HepG2 (cell line): Measurements from ENCODE around the gene FAM200B. TPM values are rescaled to one million over a fixed set of nuclear protein-coding genes. Genes with fewer than 3 reads are reported as not detected.

Experiments
- ATAC-seq: fragments of 200-7000 bp; cut with Tn5 transposase; 3 replicates; pipeline ENCODE4 v1.9.1; 2020; ENCODE audit warnings: mild to moderate bottlenecking, moderate library complexity
- BruUV-seq: library from RNA; stranded (reverse); fragments of 400-500 nt; replicated peaks from 2 replicates; lab custom pipeline; 2021; lab: Mats Ljungman, UMichigan
- CTCF ChIA-PET: fragments of 300-600 bp; formaldehyde crosslinking; extraction: SDS; loops from one replicate; lab custom pipeline; 2021; ENCODE audit warnings: low total read pairs, inconsistent platforms, low intra/inter-chr PET ratio; lab: Yijun Ruan, JAX
- POLR2A ChIA-PET: fragments of 350-600 bp; sonication (Branson Sonifier 250); formaldehyde crosslinking; loops from one replicate; lab custom pipeline; 2020; ENCODE audit warnings: antibody characterized with exemption, inconsistent platforms; lab: Yijun Ruan, JAX
- DNase-seq: peaks from one replicate; pipeline ENCODE4 v3.0.0-alpha.2; 2015; ENCODE audit warnings: low spot score
- FAIRE-seq: peaks from 3 replicates; lab custom pipeline; 2011; peaks lifted over from hg19 to GRCh38; lab: Jason Lieb, UNC
- H2AFZ ChIP-seq: one replicate; pipeline ENCODE4 v1.6.1; 2011; ENCODE audit warnings: low read length, inconsistent platforms
- H3K27ac ChIP-seq: fragments of 300-600 bp; 3 replicates; pipeline ENCODE4 v1.8.0; 2011; ENCODE audit warnings: mixed run types, mild to moderate bottlenecking, mixed read lengths, low read length, inconsistent platforms; ENCODE audit not compliant: insufficient read depth; ENCODE audit errors: extremely low read length
- H3K27me3 ChIP-seq, 2 experiments: fragments of 200-600 bp in 1 of 2; 2 replicates in 1 of 2; 3 replicates in 1 of 2; pipeline versions ENCODE4 v1.6.0 to v1.8.0; 2011; ENCODE audit warnings: low read length in 2 of 2, mild to moderate bottlenecking in 2 of 2, moderate library complexity in 2 of 2, inconsistent platforms in 1 of 2; ENCODE audit not compliant: insufficient read depth in 2 of 2, control insufficient read depth in 1 of 2
- H3K36me3 ChIP-seq, 2 experiments: fragments of 200-600 bp in 1 of 2; replicated peaks in 1 of 2; 2 replicates in 1 of 2; 3 replicates in 1 of 2; pipeline versions ENCODE4 v1.5.1 to v1.8.0; 2011; ENCODE audit warnings: low read length in 2 of 2, inconsistent platforms in 1 of 2; ENCODE audit not compliant: insufficient read depth in 2 of 2, control insufficient read depth in 1 of 2
- H3K4me1 ChIP-seq: 2 replicates; pipeline ENCODE4 v1.5.1; 2012; ENCODE audit warnings: low read length, inconsistent platforms; ENCODE audit not compliant: insufficient read depth
- H3K4me2 ChIP-seq: 2 replicates; pipeline ENCODE4 v1.6.0; 2011; ENCODE audit warnings: low read depth, low read length, inconsistent platforms
- H3K4me3 ChIP-seq, 3 experiments: fragments of 200-600 bp in 1 of 3; sonication (generic), shearing (Covaris generic) in 1 of 3; replicated peaks in 1 of 3; 2 replicates each; pipeline ENCODE4 v1.5.1; 2011 to 2016; ENCODE audit warnings: low read length in 3 of 3, inconsistent platforms in 2 of 3, low read depth in 2 of 3, mild to moderate bottlenecking in 2 of 3, control low read depth in 1 of 3, mixed read lengths in 1 of 3; ENCODE audit not compliant: insufficient read depth in 1 of 3
- H3K79me2 ChIP-seq: one replicate; pipeline ENCODE4 v1.6.1; 2011; ENCODE audit warnings: low read length, inconsistent platforms; ENCODE audit not compliant: insufficient read depth
- H3K9ac ChIP-seq: 2 replicates; pipeline ENCODE4 v1.6.0; 2011; ENCODE audit warnings: mild to moderate bottlenecking, low read depth, low read length, inconsistent platforms; ENCODE audit not compliant: insufficient read depth
- H3K9me3 ChIP-seq: 2 replicates; pipeline ENCODE4 v1.5.1; 2012; ENCODE audit warnings: mild to moderate bottlenecking, low read length
- H4K20me1 ChIP-seq: 2 replicates; pipeline ENCODE4 v1.6.0; 2011; ENCODE audit warnings: inconsistent platforms, mild to moderate bottlenecking, low read length, moderate library complexity; ENCODE audit not compliant: insufficient read depth
- JARID2 ChIP-seq: sonication (generic); formaldehyde crosslinking; IDR thresholded peaks from 2 replicates; pipeline ENCODE4 v1.8.1; 2023; ENCODE audit warnings: missing genetic modification reagents, inconsistent platforms; ENCODE audit not compliant: insufficient replicate concordance
- PITX1 ChIP-seq: sonication (generic); formaldehyde crosslinking; IDR thresholded peaks from 2 replicates; pipeline ENCODE4 v1.5.1; 2020; ENCODE audit warnings: mild to moderate bottlenecking, missing genetic modification reagents
- PLRG1 ChIP-seq: fragments of 450-650 bp; conservative IDR thresholded peaks from 2 replicates; pipeline ENCODE4 v1.6.1; 2016
- RFX1 ChIP-seq: fragments of 450-650 bp; IDR thresholded peaks from 2 replicates; pipeline ENCODE4 v1.6.1; 2017
- ZBED4 ChIP-seq: sonication (generic); formaldehyde crosslinking; IDR thresholded peaks from 2 replicates; pipeline ENCODE4 v1.4.0; 2020; ENCODE audit warnings: missing genetic modification reagents, borderline replicate concordance
- ZNF317 ChIP-seq: sonication (generic); formaldehyde crosslinking; IDR thresholded peaks from 2 replicates; pipeline ENCODE4 v1.5.0; 2020; ENCODE audit warnings: mild to moderate bottlenecking, missing genetic modification reagents
- ZNF33B ChIP-seq: sonication (generic); formaldehyde crosslinking; IDR thresholded peaks from 2 replicates; pipeline ENCODE4 v1.5.1; 2020; ENCODE audit warnings: mild to moderate bottlenecking, missing genetic modification reagents
- ZNF563 ChIP-seq: sonication (generic); formaldehyde crosslinking; IDR thresholded peaks from 2 replicates; pipeline ENCODE4 v1.8.0; 2022; ENCODE audit warnings: mild to moderate bottlenecking, moderate library complexity, missing genetic modification reagents
- WGBS: methylation state at CpG from one replicate; pipeline ENCODE4 v1.1.6; 2017; ENCODE audit warnings: low lambda C conversion rate; 5-methylcytosine and 5-hydroxymethylcytosine counted together
- in situ Hi-C: cut with HindIII; loops from 2 replicates; pipeline ENCODE4 v1.10.0; 2017; ENCODE audit warnings: low pct_unique_long_range_greater_than_20kb; ENCODE audit not compliant: extremely low pct_ligation_motif_present
- intact Hi-C: fragments of 100-400 bp; cut with micrococcal nuclease; formaldehyde crosslinking; loops from one replicate; pipeline ENCODE4 v1.10.0; 2022; ENCODE audit not compliant: unreplicated experiment
- polyA plus RNA-seq, 8 experiments: library from polyadenylated mRNA; depleted of rRNA in 3 of 8; stranded (reverse) in 7 of 8; unstranded in 1 of 8; fragments of >200 nt; fragmentation: Illumina TruSeq in 4 of 8; extraction: Trizol in 4 of 8; gene quantifications; 2 replicates each; pipeline versions ENCODE4 v1.2.1 to v1.2.3, GENCODE V29; 2011 to 2016; ENCODE audit warnings: low read depth in 4 of 8, missing spikeins in 1 of 8, mixed read lengths in 1 of 8; ENCODE audit not compliant: insufficient read depth in 1 of 8
- total RNA-seq, 5 experiments: library from RNA; depleted of rRNA; stranded (reverse); fragments of >200 nt; fragmentation: Illumina TruSeq; extraction: Trizol; gene quantifications; 2 replicates each; pipeline ENCODE4 v1.2.3, GENCODE V29; 2016; ENCODE audit warnings: low read depth in 1 of 5

Gene FAM200B
- total and polyA plus RNA-seq, 2 of the 13 experiments (the other 11 are each of a cell fraction or from before 2014, with no cell fraction given) = 25.6 to 41.8 TPM

DNA sequence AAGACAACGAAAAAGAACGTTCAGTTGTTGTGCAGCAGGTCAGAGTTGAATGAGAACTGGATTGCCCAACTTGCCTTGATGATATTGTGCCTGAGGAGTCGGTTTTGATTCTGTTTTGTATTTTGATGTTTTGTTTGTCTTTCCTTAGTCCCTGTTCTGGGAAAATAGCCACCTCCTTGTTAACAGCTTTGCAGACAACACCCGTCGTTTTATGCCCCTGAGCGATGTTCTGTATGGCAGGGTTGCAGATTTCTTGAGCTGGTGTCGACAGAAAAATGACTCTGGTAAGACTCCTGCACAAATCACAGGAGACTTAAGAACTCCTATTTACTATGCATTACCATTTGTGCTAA lies 25.7 kb downstream of the FAM200B start:
- Histone ChIP-seq H4K20me1 (no peaks in the 10 kb centered on the region), H3K4me3 (no peak overlapping the region), H3K36me3 (no peaks in the 10 kb centered on the region), H3K4me2 (no peak overlapping the region), H3K27me3 (no peaks in the 10 kb centered on the region)
- no peak for TF ChIP-seq PITX1 (CRISPR knock-in tag)
- no peak for TF ChIP-seq ZBED4 (CRISPR knock-in tag)
- TF ChIP-seq ZNF563 (CRISPR knock-in tag) = no peak
- TF ChIP-seq RFX1 = no peak
- no peak for TF ChIP-seq JARID2 (CRISPR knock-in tag)
- TF ChIP-seq, all 625 proteins: peak for 0
- H3K9ac ChIP-seq = no peak overlapping the region
- FAIRE-seq (no peak), DNase-seq (no peak), ATAC-seq (no peak)
- no TSS peak for BruUV-seq
- no peak overlapping the region for H3K27ac ChIP-seq
- H2AFZ ChIP-seq = no peak overlapping the region
- in situ Hi-C loops = no loop called here
- no peaks in the 10 kb centered on the region for H3K79me2 ChIP-seq
- ChIA-PET POLR2A (no interaction called here), CTCF (no interaction called here)
- WGBS = 32% methylated on average over 7 of the region's 7 CpGs
- intact Hi-C loops = no loop called here
- no peaks in the 10 kb centered on the region for H3K9me3 ChIP-seq
- H3K4me1 ChIP-seq = peaks cover 33% of the 10 kb centered on the region

DNA sequence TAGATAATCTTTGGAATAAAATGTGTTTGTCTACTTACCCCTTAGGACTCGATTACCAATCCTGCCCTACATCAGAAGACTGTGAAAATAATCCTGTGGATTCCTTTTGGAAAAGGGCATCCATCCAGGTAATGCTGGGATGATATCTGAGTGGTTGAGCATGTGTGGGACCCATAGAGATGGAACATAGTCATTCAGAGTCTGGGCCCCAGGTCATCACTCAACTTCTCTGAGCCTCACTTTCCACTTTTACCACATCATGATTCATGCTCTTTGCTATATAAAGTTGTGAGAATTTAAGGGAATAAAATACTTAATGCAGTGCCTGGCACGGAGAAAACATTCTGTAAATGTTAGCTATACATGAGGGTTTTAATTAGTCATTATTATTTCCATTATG lies 30.1 kb downstream of the FAM200B start:
- in situ Hi-C loops (no loop called here), intact Hi-C loops (no loop called here)
- no peak overlapping the region for H3K4me3 ChIP-seq
- H3K79me2 ChIP-seq = no peaks in the 10 kb centered on the region
- CTCF ChIA-PET = no interaction called here
- BruUV-seq = no TSS peak
- ATAC-seq = no peak
- H3K36me3 ChIP-seq = no peaks in the 10 kb centered on the region
- no peaks in the 10 kb centered on the region for H3K27me3 ChIP-seq
- FAIRE-seq = no peak
- no peak overlapping the region for H2AFZ ChIP-seq
- no peaks in the 10 kb centered on the region for H3K9me3 ChIP-seq
- H3K27ac ChIP-seq = no peak overlapping the region
- H3K9ac ChIP-seq = no peak overlapping the region
- no peak overlapping the region for H3K4me2 ChIP-seq
- no peak for TF ChIP-seq ZNF317 (CRISPR knock-in tag)
- TF ChIP-seq ZNF33B (CRISPR knock-in tag) = no peak
- no peak for TF ChIP-seq PLRG1
- no peak for DNase-seq
- WGBS = 13% methylated on average over 2 of the region's 2 CpGs
- H3K4me1 ChIP-seq = peaks cover 14% of the 10 kb centered on the region
- H4K20me1 ChIP-seq = no peaks in the 10 kb centered on the region
- POLR2A ChIA-PET = no interaction called here
